ENCODE results near the gene FARP1. TPM values are rescaled to one million over a fixed set of nuclear protein-coding genes. Genes with fewer than 3 reads are reported as not detected.

Gene FARP1
- total and polyA plus RNA-seq, 2 of the 13 experiments (the other 11 are each of a cell fraction or from before 2014, with no cell fraction given) = 70.6 to 126 TPM

- TF ChIP-seq, protein P1, sequence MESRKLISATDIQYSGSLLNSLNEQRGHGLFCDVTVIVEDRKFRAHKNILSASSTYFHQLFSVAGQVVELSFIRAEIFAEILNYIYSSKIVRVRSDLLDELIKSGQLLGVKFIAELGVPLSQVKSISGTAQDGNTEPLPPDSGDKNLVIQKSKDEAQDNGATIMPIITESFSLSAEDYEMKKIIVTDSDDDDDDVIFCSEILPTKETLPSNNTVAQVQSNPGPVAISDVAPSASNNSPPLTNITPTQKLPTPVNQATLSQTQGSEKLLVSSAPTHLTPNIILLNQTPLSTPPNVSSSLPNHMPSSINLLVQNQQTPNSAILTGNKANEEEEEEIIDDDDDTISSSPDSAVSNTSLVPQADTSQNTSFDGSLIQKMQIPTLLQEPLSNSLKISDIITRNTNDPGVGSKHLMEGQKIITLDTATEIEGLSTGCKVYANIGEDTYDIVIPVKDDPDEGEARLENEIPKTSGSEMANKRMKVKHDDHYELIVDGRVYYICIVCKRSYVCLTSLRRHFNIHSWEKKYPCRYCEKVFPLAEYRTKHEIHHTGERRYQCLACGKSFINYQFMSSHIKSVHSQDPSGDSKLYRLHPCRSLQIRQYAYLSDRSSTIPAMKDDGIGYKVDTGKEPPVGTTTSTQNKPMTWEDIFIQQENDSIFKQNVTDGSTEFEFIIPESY (CRISPR knock-in tag; IDR thresholded peaks at IDR 0.05) = peak; percentile 97
- TF ChIP-seq MAF1 (CRISPR knock-in tag; IDR thresholded peaks at IDR 0.05; ENCODE audit: borderline replicate concordance) (no peak), ZNF138 (CRISPR knock-in tag; IDR thresholded peaks at IDR 0.05; ENCODE audit: low read depth) (no peak), ZNF263 (CRISPR knock-in tag; IDR thresholded peaks at IDR 0.05) (no peak), ZNF549 (CRISPR knock-in tag; IDR thresholded peaks at IDR 0.05) (no peak), ADNP (CRISPR knock-in tag; IDR thresholded peaks at IDR 0.05) (no peak), FOXC1 (CRISPR knock-in tag; IDR thresholded peaks at IDR 0.05; ENCODE audit: borderline replicate concordance) (no peak), RAD51 (IDR thresholded peaks at IDR 0.05; ENCODE audit: borderline replicate concordance) (no peak), RAD21 (CRISPR knock-in tag; IDR thresholded peaks at IDR 0.05) (peak; percentile 34; the same call in 1 of the 2 replicates), NFKB2 (CRISPR knock-in tag; IDR thresholded peaks at IDR 0.05; ENCODE audit: borderline replicate concordance) (0 out of 2 replicates have a peak, but pooled peaks have one; percentile 35), CEBPG (CRISPR knock-in tag; IDR thresholded peaks at IDR 0.05) (no peak), ZBTB38 (CRISPR knock-in tag; IDR thresholded peaks at IDR 0.05) (peak; percentile 71; the same call in 1 of the 2 replicates), HMGA1 (CRISPR knock-in tag; conservative IDR thresholded peaks at IDR 0.05) (no peak), SOX13 (IDR thresholded peaks at IDR 0.05) (no peak), SOX13 (CRISPR knock-in tag; conservative IDR thresholded peaks at IDR 0.05 in 1 of 2, IDR thresholded peaks at IDR 0.05 in 1 of 2) (no peak), RBM22 (optimal IDR thresholded peaks at IDR 0.05; ENCODE audit: low read length) (peak; percentile 86)
- TF ChIP-seq, protein P2, sequence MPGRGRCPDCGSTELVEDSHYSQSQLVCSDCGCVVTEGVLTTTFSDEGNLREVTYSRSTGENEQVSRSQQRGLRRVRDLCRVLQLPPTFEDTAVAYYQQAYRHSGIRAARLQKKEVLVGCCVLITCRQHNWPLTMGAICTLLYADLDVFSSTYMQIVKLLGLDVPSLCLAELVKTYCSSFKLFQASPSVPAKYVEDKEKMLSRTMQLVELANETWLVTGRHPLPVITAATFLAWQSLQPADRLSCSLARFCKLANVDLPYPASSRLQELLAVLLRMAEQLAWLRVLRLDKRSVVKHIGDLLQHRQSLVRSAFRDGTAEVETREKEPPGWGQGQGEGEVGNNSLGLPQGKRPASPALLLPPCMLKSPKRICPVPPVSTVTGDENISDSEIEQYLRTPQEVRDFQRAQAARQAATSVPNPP (CRISPR knock-in tag; IDR thresholded peaks at IDR 0.05) = no peak
- TF ChIP-seq, protein P3, sequence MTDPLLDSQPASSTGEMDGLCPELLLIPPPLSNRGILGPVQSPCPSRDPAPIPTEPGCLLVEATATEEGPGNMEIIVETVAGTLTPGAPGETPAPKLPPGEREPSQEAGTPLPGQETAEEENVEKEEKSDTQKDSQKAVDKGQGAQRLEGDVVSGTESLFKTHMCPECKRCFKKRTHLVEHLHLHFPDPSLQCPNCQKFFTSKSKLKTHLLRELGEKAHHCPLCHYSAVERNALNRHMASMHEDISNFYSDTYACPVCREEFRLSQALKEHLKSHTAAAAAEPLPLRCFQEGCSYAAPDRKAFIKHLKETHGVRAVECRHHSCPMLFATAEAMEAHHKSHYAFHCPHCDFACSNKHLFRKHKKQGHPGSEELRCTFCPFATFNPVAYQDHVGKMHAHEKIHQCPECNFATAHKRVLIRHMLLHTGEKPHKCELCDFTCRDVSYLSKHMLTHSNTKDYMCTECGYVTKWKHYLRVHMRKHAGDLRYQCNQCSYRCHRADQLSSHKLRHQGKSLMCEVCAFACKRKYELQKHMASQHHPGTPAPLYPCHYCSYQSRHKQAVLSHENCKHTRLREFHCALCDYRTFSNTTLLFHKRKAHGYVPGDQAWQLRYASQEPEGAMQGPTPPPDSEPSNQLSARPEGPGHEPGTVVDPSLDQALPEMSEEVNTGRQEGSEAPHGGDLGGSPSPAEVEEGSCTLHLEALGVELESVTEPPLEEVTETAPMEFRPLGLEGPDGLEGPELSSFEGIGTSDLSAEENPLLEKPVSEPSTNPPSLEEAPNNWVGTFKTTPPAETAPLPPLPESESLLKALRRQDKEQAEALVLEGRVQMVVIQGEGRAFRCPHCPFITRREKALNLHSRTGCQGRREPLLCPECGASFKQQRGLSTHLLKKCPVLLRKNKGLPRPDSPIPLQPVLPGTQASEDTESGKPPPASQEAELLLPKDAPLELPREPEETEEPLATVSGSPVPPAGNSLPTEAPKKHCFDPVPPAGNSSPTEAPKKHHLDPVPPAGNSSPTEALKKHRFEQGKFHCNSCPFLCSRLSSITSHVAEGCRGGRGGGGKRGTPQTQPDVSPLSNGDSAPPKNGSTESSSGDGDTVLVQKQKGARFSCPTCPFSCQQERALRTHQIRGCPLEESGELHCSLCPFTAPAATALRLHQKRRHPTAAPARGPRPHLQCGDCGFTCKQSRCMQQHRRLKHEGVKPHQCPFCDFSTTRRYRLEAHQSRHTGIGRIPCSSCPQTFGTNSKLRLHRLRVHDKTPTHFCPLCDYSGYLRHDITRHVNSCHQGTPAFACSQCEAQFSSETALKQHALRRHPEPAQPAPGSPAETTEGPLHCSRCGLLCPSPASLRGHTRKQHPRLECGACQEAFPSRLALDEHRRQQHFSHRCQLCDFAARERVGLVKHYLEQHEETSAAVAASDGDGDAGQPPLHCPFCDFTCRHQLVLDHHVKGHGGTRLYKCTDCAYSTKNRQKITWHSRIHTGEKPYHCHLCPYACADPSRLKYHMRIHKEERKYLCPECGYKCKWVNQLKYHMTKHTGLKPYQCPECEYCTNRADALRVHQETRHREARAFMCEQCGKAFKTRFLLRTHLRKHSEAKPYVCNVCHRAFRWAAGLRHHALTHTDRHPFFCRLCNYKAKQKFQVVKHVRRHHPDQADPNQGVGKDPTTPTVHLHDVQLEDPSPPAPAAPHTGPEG (CRISPR knock-in tag; IDR thresholded peaks at IDR 0.05) = no peak
- TF ChIP-seq, protein P4, sequence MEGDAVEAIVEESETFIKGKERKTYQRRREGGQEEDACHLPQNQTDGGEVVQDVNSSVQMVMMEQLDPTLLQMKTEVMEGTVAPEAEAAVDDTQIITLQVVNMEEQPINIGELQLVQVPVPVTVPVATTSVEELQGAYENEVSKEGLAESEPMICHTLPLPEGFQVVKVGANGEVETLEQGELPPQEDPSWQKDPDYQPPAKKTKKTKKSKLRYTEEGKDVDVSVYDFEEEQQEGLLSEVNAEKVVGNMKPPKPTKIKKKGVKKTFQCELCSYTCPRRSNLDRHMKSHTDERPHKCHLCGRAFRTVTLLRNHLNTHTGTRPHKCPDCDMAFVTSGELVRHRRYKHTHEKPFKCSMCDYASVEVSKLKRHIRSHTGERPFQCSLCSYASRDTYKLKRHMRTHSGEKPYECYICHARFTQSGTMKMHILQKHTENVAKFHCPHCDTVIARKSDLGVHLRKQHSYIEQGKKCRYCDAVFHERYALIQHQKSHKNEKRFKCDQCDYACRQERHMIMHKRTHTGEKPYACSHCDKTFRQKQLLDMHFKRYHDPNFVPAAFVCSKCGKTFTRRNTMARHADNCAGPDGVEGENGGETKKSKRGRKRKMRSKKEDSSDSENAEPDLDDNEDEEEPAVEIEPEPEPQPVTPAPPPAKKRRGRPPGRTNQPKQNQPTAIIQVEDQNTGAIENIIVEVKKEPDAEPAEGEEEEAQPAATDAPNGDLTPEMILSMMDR (CRISPR knock-in tag; IDR thresholded peaks at IDR 0.05) = peak; percentile 65
Measured at GRCh38 chr13:98349731-98350305, 206.9 kb downstream of the FARP1 start (continued).

Measured in HepG2 (cell line).